Cardiac fibroblast (primary cell): ENCODE results near the gene MTUS2.

Source experiments
- DNase-seq, 2 donors: peaks; one replicate each; pipeline versions ENCODE4 v3.0.0 to v3.0.0-alpha.2; 2010; ENCODE audit warnings: low read depth in 2 of 2
- H3K4me3 ChIP-seq, 2 donors: replicated peaks in 1 of 2; 1 replicate in 1 of 2; 2 replicates in 1 of 2; pipeline ENCODE4 v1.5.1; 2011; ENCODE audit warnings: low read depth in 2 of 2, low read length in 2 of 2, mild to moderate bottlenecking in 2 of 2, moderate library complexity in 1 of 2
- CTCF ChIP-seq: IDR thresholded peaks from one replicate; pipeline ENCODE4 v1.5.1; 2011; ENCODE audit warnings: low read depth, mild to moderate bottlenecking, low read length, inconsistent platforms

MTUS2 gene

GRCh38 chr13:29547153-29547552 is 727.0 kb downstream of the MTUS2 start:
- no peak for TF ChIP-seq CTCF
- no peak overlapping the region for H3K4me3 ChIP-seq
- DNase-seq, result peak; percentile 24 to 83

GRCh38 chr13:29548722-29549121 is 728.6 kb downstream of the MTUS2 start:
- H3K4me3 ChIP-seq, result no peak overlapping the region
- DNase-seq, result peak in 1 of 2 donors; percentile 28
- no peak for TF ChIP-seq CTCF

GRCh38 chr13:29550430-29550988 is 730.4 kb downstream of the MTUS2 start:
- peak in 1 of 2 donors; percentile 18 for DNase-seq
- no peak overlapping the region for H3K4me3 ChIP-seq
- no peak for TF ChIP-seq CTCF

GRCh38 chr13:29551214-29551613 is 731.1 kb downstream of the MTUS2 start:
- peak in 1 of 2 donors; percentile 34 for DNase-seq
- no peak overlapping the region for H3K4me3 ChIP-seq
- no peak for TF ChIP-seq CTCF
